NOMO-1 (cell line): ENCODE data around the gene MAGEA10.
"Not testable (repeated sequence)": the region's sequence is repeated elsewhere in the genome, so short reads cannot be mapped to it uniquely, and the experiment has no call there.

Experiments
- DNase-seq, 2 experiments: peaks; one replicate each; lab custom pipeline; 2025; ENCODE audit not compliant: unreplicated experiment in 2 of 2; lab: John Stamatoyannopoulos, UW

Gene MAGEA10

DNA sequence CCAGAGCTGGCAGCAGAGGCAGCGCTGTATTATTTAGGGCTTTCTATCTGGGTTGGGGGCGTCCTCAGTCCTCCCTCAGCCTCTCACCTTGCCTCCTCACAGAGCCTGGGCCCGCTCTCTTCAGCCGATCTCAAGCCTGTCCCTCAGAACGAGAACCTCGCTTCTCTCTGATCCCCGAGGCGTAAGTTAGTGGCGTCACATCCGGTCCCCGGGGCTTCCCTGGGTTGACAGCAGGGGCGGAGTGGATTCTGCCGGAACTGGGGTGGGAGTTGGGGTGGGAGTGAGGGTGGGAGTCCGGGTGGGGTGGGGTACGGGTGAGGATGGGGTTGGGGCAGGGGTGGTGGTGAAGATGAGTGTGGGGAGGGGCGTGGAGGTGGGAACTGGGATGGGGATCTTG lies at the start of gene MAGEA10:
Gene MAGEA10, minus strand, starts transcription at position 190 of the 397 bp plus-strand sequence. CDS start 2,957 bp downstream, outside the sequence.
- DNase-seq = no peak

DNA sequence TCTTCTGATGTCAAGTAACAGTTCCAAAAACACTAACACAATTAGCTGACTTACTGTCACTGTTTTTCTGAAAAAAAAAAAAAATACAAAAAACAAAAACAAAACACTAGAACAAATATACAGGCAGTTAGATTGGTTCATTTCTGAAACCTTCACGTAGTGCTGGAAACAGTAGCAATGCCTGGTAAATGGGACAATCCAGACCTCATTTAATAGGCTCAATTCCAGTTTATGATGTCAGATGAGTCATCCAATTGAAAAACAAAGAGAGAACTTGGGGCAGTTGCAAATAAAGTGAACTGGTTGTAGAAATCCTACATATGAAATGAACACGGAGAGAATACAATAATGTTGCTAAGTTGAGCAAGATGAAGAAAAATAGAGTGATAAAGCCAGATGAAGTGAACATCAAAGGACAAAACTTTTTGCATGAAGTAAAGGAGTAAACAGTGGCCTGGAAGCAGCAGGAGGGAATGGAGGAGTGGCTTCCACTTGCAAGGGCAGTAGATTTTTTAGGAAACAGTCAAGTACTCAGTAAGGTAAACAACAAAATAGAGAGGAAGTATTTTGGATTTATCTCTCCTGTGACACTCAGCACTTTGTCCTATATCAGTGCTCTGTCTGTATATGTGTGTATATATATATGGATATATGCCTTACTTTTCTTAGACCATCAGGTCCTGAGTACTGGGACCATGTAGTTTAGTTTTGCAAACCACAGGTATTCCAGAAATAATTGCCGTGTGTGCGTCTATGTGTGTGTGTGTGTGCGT lies 39.3 kb upstream of the MAGEA10 start:
- no peak for DNase-seq

DNA sequence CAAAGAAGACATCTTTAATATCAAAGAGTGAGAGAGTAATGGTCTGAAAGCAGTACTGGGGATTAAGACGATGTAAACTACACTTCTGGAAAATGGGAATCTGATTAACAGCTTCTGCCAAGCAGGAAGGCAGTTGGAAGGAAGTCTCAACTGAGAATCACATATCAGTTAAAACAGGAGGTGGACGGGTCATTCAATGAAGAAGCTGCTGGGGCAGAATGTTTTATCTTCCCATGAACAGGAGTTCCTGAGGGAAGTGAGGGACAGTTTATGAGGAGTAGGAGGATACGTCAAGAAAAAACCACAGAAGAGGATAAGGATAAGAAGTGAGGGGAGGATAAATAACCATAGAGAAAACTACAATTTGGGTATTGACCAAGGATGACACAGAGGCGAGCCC lies 38.7 kb upstream of the MAGEA10 start:
- no peak for DNase-seq

DNA sequence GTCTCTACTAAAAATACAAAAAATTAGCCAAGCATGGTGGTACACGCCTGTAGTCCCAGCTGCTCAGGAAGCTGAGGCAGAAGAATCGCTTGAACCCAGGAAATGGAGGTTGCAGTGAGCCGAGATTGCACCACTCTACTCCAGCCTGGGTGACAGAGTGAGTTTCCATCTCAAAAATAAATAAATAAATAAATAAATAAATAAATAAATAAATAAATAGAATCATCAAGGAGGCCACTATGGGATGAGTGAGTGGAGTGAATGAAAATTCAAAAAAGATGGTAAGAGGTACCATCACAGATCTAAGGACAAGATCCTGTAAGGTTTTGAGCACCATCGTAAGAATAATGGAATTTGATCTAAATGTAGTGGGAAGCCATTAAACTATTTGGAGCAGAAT lies 37.5 kb upstream of the MAGEA10 start:
- not testable (repeated sequence) for DNase-seq

DNA sequence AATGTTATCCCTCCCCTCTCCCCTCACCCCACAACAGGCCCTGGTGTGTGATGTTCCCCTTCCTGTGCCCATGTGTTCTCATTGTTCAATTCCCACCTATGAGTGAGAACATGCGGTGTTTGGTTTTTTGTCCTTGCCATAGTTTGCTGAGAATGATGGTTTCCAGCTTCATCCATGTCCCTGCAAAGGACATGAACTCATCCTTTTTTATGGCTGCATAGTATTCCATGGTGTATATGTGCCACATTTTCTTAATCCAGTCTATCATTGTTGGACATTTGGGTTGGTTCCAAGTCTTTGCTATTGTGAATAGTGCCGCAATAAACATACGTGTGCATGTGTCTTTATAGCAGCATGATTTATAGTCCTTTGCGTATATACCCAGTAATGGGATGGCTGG lies 35.5 kb upstream of the MAGEA10 start:
- DNase-seq = not testable (repeated sequence)

DNA sequence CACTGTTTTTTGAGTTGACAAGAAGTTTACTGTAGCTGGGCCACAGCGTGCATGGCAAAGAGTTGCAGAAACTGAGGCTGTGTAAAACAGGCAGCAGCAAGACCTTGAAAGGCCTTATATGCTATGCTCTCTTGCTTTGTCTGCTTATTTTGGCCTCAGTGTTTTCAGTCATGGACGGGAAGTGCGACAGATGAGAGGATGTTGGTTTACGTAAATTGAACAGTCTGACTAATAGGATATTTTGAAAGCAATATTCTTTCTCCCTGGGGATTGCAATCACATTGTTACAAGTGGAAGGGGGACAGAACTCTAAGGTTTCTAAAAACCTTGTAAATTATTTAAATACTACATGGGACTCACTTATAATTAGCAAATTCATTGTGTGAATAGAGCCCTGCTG lies 32.2 kb upstream of the MAGEA10 start:
- DNase-seq = no peak

DNA sequence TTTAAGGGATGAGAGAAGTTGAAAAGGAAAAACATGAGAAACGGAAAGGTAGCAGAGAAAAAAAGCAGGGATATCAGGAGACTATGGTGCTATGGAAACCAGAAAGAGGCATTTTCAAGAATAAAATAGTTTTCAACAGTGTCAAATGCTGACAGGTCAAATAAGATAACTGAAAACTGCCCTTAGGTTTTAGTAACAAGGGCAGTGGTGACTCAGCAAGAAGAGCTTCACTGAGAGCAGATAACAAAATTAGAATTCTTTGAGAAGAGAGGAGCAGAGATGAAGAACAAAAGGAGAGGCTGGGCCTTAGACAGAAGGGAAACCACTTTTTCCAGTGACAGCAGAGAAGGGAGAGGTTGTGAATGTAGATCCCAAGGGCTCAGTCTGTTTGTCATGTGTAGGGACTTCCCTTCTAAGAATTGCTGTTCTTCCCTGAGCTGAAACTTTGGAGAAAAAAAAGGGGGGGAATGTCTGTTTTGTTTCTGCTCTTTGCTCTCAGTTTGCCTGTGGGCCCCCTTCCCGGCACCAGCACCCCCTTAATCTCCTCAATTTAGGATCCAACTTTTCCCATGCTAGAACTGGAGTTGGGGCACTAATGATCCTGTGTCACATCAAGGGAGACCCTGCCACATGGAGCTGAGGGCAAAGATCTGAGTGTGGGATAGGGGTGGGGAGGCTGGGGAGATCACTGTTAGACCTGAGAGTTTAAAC lies 26.8 kb upstream of the MAGEA10 start:
- DNase-seq = no peak

DNA sequence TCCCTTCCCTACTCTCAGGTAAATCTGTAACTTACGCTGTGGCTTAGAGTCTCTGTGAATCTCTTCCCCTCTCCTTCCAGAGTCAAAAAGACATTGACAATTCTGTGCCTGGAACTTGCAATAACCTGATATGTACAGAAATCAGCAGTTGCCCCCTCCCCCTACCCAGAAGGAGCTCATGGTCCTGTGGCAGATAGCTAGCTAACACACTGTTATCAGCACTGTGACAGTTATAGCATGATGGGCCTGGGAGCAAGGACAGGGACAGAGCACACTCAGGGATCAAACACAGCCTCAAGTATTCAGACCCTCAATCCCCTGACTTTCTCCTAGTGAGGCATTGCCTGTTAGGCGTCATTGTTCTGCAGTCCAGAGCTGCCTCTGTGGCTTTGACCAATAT lies 18.7 kb upstream of the MAGEA10 start:
- DNase-seq = no peak

DNA sequence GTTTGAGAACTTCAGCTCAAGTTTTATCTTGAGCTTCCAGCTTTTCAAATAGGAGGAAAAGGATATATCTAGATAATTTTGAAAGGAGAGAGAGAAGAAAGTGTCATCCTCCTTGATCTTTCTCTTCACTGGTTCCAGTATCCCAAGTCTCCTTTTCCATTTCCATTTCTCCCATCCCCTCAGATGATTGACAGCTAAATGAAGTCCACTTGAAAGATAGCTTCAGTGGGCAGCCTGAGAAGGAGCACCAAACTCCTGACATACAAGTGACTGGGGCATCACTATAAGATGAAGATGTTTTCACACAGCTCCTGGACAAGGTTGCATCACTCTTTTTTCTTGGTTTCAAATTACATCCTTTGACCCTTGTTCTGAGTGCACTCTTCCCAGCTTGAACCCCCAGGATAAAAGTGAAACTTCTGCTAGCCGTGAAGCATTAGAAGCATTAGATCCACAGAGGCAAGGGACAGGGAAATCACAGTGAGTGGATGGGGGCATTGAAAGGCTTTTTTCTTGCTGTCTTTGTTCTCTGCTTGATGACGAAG lies 17.5 kb upstream of the MAGEA10 start:
- DNase-seq = no peak

DNA sequence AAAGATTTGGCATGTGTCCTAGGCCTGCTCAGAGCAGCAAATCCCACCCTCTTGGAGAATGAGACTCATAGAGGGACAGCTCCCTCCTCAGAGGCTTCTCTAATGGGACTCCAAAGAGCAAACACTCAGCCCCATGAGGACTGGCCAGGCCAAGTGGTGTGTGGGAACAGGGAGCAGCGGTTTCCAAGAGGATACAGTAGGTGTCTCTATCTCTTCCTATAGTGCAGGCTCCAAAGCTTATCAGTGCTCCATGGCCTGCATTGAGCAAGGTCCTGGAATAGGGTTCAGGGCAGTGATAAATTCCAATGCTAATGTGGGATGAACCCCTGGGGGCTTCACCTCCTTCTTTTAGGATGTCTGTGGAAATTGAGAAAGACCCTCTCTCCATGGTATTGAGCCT lies 15.7 kb upstream of the MAGEA10 start:
- no peak for DNase-seq

DNA sequence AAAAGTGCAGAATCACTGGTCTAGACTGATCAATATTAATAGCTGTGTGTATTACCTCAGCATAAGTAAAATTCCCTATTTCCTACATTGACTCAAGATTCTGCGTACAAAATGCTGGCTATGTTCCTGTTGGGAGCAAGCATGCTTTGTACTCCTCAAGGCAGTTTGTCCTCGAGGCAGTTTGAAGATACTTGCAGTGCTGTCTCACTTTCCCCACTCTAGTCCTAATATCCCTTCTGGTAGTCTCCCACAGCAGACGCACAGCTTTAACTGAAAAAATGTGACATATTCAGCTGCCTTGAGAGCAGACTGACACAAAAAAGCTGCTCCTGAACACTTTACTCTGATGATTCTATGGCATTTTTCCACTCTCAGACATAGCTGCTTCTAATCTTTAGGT lies 12.9 kb upstream of the MAGEA10 start:
- no peak for DNase-seq

DNA sequence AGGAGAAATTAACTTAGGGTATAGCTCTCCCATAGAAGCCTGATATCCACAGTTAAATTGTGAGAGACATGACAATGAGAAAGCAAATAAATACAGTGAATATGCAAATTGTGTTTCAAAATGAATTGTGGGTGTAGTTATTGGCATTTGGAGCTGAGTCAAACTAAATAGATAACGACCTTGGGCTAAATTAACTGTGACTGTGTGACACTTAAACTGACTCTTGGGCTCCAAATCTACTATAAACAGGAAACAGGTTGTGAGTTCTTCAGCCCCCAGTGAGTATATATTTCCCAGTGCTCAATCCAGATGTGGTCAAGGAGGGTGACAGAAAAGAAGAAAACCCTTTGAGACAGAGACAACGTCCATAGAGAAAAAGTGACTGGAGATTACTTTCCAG lies 11.3 kb upstream of the MAGEA10 start:
- DNase-seq = no peak

DNA sequence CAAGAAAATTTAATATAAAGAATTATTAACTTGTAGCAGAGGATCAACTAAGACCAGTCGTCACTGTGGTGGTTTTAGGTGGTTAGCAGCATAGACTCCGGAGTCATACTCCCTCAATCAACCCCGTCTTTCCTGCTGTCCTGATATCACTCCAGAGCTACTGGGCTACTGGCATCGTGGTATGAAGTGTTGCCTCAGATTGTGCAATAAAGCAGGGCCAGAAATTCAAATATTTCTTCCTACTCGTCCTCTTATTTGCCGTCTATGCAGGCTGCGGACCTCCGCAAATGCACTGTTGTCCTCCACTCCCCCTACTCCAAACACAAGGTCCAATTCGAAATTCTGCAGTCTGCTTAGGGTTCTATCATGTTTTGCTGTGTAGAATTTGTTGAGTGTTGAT lies 1.2 kb upstream of the MAGEA10 start:
- no peak for DNase-seq

DNA sequence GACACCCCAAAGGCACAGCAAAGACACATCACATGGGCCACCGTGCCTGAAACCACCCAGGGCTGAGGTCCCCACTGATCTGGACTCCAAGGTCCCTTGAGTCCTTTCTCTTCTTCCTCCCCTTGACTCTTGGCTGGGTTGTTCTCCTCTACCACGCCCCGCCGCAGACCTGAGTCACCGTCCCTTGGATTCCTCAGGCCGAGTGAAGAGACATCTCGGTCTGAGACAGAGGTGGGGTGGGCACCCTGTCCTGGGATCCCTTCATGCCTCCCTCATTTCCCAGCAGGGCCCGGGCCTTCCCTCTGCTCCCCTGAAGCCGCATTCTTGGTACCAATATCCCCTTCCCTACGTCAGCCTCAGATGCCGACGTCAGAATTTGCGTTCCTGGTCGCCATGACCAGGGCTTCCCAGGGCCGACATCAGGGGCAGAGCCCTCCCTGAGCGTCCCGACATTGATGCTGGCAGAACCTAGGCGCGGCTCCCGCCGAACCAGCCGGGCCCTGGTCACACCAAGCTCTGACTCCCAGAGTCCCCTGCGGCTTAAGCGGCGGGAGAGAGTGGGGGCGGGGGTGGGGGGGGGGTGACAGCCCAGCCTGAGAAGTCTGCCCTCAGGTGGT lies 498 bp downstream of the MAGEA10 start:
- no peak for DNase-seq

DNA sequence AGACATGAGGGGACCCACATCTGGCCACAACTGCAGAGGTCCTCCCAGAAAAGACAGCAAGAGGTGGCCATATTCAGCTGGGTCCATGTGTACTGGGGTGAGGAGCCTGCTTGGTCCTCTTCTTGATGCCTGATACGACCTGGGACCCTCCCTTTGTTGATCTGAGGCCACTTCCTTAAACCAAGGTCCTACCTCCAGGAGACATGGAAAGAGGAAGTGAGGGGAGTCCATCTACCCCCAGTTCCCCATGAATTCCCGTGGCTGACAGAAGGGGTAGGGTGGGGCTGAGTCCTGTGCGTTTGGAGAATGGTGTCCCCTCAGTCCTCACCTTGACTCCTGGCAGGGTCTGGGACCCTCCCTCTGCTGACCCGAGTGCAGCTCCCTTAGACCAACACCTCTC lies 2.1 kb downstream of the MAGEA10 start:
- DNase-seq = no peak

DNA sequence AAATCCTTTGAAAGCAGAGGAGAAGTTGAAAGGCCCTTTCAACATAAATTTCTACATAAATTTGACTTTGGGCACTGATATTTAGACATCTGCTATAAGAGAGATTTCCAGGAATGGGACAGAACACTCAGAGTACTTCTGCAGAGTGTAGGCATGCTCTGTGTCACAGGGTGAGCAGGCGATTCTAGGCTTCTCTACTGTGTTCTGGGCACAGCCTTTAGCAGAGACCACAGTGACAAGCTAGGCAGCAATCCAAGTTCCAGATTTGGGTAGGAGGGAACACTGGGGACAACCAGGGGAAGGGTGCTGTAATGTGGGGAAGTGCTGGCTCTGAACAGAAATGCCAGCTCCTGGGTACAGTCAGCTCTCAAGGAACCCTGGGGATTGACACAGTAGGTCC lies 6.9 kb downstream of the MAGEA10 start:
- DNase-seq = no peak

DNA sequence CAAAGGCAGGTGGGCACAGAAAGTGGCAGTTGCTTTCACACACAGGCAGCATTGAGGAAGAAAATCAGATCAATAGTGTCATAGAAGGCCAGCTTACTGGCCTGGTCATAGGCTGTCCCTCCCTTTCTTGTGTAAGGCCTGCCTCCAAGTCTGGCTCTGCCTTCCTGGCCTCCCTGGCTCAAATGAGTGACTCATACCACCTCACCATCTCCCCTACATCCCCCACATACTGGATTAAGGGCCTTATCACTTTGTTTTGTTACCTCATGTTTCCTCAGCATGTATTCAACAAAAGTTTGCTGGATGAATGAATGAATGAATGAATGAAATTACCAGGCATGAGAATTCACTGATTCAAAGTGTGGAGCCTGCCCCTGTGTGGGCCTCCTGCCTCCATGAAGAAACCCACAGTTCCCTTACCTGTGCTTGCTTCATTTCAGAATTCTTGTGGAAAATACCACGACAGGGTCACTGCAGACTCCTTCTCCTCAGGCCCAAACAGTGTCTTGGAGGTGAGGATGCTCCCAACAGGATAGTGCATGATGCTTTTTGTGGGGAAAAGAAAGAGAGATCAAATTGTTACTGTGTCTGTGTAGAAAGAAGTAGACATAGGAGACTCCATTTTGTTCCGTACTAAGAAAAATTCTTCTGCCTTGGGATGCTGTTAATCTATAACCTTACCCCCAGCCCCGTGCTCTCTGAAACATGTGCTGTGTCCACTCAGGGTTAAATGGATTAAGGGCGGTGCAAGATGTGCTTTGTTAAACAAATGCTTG lies 9.1 kb downstream of the MAGEA10 start:
- DNase-seq = not testable (repeated sequence)

DNA sequence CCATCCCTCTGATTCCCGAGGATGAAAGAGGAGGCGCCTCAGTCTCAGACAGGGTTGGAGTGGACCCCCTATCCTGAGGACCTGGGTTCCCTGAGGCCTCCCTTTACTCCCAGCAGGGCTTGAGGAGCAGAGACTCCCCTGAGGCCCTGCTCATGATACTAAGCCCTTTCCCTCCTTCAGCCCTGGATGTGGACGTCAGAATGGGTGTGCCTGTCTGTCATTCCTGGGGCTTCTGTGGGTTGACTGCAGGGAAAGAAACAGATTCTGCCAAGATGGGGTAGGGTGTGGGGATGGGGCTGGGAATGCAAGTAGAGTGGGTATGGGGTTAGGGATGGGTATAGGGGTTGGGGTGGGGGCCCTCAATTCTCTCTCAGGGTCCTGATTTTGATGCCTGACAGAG lies 21.1 kb downstream of the MAGEA10 start:
- DNase-seq = no peak

DNA sequence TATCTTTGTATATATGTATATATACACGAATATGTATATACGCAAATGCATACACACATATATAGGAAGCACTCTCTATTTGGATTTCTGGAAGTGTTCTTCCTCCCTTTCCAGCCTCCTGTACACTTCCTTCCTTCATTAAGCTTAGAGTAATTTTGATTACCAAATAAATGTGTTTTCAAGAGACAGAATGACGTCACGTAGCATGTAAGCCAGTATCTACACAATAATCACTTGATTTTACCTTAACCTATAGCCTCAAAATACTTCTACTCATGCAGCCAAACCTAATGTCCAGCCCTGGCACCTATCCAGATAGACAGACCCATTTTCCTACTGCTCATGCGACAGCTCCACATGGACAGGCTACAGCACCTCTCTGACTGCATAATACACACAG lies 29.9 kb downstream of the MAGEA10 start:
- no peak for DNase-seq

DNA sequence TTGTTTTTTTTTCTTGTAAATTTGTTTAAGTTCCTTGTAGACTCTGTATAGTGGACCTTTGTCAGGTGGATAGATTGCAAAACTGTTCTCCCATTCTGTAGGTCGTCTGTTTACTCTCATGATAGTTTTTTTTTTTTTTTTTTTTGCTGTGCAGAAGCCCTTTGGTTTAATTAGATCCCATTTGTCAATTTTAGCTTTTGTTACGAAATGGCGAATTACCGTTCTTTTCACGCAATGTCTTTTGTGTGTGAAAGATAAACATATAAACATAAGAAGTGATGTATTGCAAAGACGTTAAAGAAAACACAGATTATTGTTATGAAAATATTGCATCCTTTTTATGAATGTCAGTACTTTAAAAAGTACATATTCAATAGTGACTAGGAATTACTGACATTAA lies 34.5 kb downstream of the MAGEA10 start:
- no peak for DNase-seq

DNA sequence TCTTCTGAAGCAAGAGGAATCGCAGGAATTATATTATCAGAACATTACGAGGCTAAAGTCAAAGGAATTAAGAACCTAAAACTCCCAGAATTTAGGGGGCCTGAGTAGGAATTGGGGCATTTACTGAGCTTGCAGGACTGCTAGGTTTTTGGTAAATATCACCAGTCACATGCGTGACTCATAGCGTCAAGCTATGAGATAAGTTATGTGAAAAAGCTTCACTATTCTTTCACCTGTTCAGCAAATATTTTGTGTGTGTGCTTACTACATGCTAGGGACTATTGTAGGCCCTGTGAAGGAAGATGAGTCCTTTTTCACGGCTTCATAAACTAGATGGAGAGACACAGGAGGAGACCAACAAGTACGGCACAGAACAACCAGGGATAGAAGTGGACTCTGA lies 52.2 kb downstream of the MAGEA10 start:
- DNase-seq = no peak
